Measurements from ENCODE around the gene STK40.

Gene STK40

GRCh38 chr1:36303244-36303643, 82.5 kb downstream of the STK40 start:
- H3K4me3 ChIP-seq (ENCODE audit: low read depth, low read length) = no peak overlapping the region
- no peak for DNase-seq (ENCODE audit: low read depth)
- TF ChIP-seq CTCF (IDR thresholded peaks at IDR 0.05; ENCODE audit: low read depth, low read length, missing control alignments) = no peak

GRCh38 chr1:36301220-36301619, 84.5 kb downstream of the STK40 start:
- no peak for TF ChIP-seq CTCF (IDR thresholded peaks at IDR 0.05; ENCODE audit: low read depth, low read length, missing control alignments)
- no peak overlapping the region for H3K4me3 ChIP-seq (ENCODE audit: low read depth, low read length)
- DNase-seq (ENCODE audit: low read depth) = no peak

GRCh38 chr1:36300526-36300925, 85.2 kb downstream of the STK40 start:
- H3K4me3 ChIP-seq (ENCODE audit: low read depth, low read length) = no peak overlapping the region
- no peak for TF ChIP-seq CTCF (IDR thresholded peaks at IDR 0.05; ENCODE audit: low read depth, low read length, missing control alignments)
- DNase-seq (ENCODE audit: low read depth) = no peak

GRCh38 chr1:36298640-36299039, 87.1 kb downstream of the STK40 start:
- no peak for TF ChIP-seq CTCF (IDR thresholded peaks at IDR 0.05; ENCODE audit: low read depth, low read length, missing control alignments)
- H3K4me3 ChIP-seq (ENCODE audit: low read depth, low read length) = no peak overlapping the region
- no peak for DNase-seq (ENCODE audit: low read depth)

GRCh38 chr1:36297062-36297461, 88.7 kb downstream of the STK40 start:
- H3K4me3 ChIP-seq (ENCODE audit: low read depth, low read length) = no peak overlapping the region
- TF ChIP-seq CTCF (IDR thresholded peaks at IDR 0.05; ENCODE audit: low read depth, low read length, missing control alignments) = no peak
- no peak for DNase-seq (ENCODE audit: low read depth)

GRCh38 chr1:36295390-36295789, 90.3 kb downstream of the STK40 start:
- TF ChIP-seq CTCF (IDR thresholded peaks at IDR 0.05; ENCODE audit: low read depth, low read length, missing control alignments) = no peak
- DNase-seq (ENCODE audit: low read depth) = no peak
- H3K4me3 ChIP-seq (ENCODE audit: low read depth, low read length) = no peak overlapping the region

Data from GM12864 (cell line).